ENCODE measurements around the gene ARMH3. TPM values are rescaled to one million over a fixed set of nuclear protein-coding genes. Genes with fewer than 3 reads are reported as not detected.

The ARMH3 gene
- total RNA-seq, 1 experiment from 2014 or later: 9.7 TPM

DNA sequence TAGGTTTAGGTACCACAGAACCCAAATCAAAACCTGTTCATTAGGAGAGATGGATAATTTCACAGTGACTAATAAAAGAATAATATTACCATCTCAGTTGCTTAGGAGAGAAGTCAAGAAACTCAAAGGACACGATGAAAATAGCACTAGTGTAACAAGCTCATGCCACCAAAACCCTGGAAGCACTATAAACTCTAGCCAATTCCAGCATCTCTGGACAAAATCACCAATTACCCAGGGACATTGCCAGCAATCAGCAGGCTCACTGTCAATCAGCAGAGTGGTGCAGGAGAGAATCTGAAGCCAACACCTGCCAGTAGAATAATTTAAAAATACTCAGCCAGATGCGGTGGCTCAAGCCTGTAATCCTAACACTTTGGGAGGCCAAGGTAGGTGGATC, 88.9 kb downstream of the ARMH3 start:
- H3K79me2 ChIP-seq (ENCODE audit: low read length): no peaks in the 10 kb centered on the region
- H3F3A ChIP-seq (ENCODE audit: low read length, unreplicated experiment): no peaks in the 10 kb centered on the region
- no peaks in the 10 kb centered on the region for H3K27me3 ChIP-seq (ENCODE audit: low read length)
- H3K9ac ChIP-seq (ENCODE audit: low read length): no peak overlapping the region
- no peaks in the 10 kb centered on the region for H3K9me2 ChIP-seq (replicated peaks; ENCODE audit: low read length)
- no TSS peak for BruUV-seq (replicated peaks)
- ChIA-PET POLR2A (ENCODE audit: unreplicated experiment) (no interaction called here), CTCF (no interaction called here)
- H4K20me1 ChIP-seq (ENCODE audit: low read length): no peaks in the 10 kb centered on the region
- 0 out of 2 replicates have a peak, but pooled peaks cover 4% of the 10 kb centered on the region for H3K36me3 ChIP-seq (ENCODE audit: low read depth, low read length)
- H3K4me3 ChIP-seq (ENCODE audit: low read length): no peak overlapping the region
- H2AFZ ChIP-seq (ENCODE audit: low read length): no peak overlapping the region
- DNase-seq (no peak), ATAC-seq (no peak)
- TF ChIP-seq, protein P1, sequence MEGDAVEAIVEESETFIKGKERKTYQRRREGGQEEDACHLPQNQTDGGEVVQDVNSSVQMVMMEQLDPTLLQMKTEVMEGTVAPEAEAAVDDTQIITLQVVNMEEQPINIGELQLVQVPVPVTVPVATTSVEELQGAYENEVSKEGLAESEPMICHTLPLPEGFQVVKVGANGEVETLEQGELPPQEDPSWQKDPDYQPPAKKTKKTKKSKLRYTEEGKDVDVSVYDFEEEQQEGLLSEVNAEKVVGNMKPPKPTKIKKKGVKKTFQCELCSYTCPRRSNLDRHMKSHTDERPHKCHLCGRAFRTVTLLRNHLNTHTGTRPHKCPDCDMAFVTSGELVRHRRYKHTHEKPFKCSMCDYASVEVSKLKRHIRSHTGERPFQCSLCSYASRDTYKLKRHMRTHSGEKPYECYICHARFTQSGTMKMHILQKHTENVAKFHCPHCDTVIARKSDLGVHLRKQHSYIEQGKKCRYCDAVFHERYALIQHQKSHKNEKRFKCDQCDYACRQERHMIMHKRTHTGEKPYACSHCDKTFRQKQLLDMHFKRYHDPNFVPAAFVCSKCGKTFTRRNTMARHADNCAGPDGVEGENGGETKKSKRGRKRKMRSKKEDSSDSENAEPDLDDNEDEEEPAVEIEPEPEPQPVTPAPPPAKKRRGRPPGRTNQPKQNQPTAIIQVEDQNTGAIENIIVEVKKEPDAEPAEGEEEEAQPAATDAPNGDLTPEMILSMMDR (conservative IDR thresholded peaks at IDR 0.05; ENCODE audit: low read depth, low read length): no peak
- TF ChIP-seq EZH2phosphoT487 (IDR thresholded peaks at IDR 0.05; ENCODE audit: borderline replicate concordance, low read length) (no peak), EZH2 (IDR thresholded peaks at IDR 0.05; ENCODE audit: low read length, unreplicated experiment) (no peak)
- intact Hi-C loops (cut with micrococcal nuclease): loop anchor here (5.0 kb wide), 1 partner anchor 70 kb away; no protein-coding TSS in a partner anchor
- H3K9me3 ChIP-seq (ENCODE audit: low read length): no peaks in the 10 kb centered on the region
- H3K27ac ChIP-seq (ENCODE audit: low read length): no peak overlapping the region
- no peak overlapping the region for H3K4me2 ChIP-seq (ENCODE audit: low read length)
- H3K4me1 ChIP-seq (ENCODE audit: insufficient read depth, low read length): peaks cover 20% of the 10 kb centered on the region

GRCh38 chr10:101965075-101965765, 90.8 kb downstream of the ARMH3 start:
- DNase-seq (no peak), ATAC-seq (no peak; the same call in 1 of the 2 replicates)
- Histone ChIP-seq H3K4me1 (ENCODE audit: insufficient read depth, low read length) (peaks cover 31% of the 10 kb centered on the region), H3K4me3 (ENCODE audit: low read length) (no peak overlapping the region), H3K79me2 (ENCODE audit: low read length) (no peaks in the 10 kb centered on the region), H3K27ac (ENCODE audit: low read length) (no peak overlapping the region), H3F3A (ENCODE audit: low read length, unreplicated experiment) (no peaks in the 10 kb centered on the region), H2AFZ (ENCODE audit: low read length) (no peak overlapping the region), H3K4me2 (ENCODE audit: low read length) (no peak overlapping the region), H3K27me3 (ENCODE audit: low read length) (no peaks in the 10 kb centered on the region), H3K9me2 (replicated peaks; ENCODE audit: low read length) (no peaks in the 10 kb centered on the region), H4K20me1 (ENCODE audit: low read length) (no peaks in the 10 kb centered on the region), H3K36me3 (ENCODE audit: low read depth, low read length) (no peaks in the 10 kb centered on the region), H3K9ac (ENCODE audit: low read length) (no peak overlapping the region), H3K9me3 (ENCODE audit: low read length) (no peaks in the 10 kb centered on the region)
- no TSS peak for BruUV-seq (replicated peaks)
- intact Hi-C loops (cut with micrococcal nuclease): loop anchor here (5.0 kb wide), 1 partner anchor 68 kb away; no protein-coding TSS in a partner anchor
- ChIA-PET POLR2A (ENCODE audit: unreplicated experiment) (no interaction called here), CTCF (no interaction called here)
- TF ChIP-seq EZH2 (IDR thresholded peaks at IDR 0.05; ENCODE audit: low read length, unreplicated experiment) (no peak), EZH2phosphoT487 (IDR thresholded peaks at IDR 0.05; ENCODE audit: borderline replicate concordance, low read length) (no peak)
- TF ChIP-seq, protein P1 (conservative IDR thresholded peaks at IDR 0.05; ENCODE audit: low read depth, low read length): no peak

Measured in PC-3 (cell line).